HG02938 (cell line): ENCODE results near the gene LYSMD4.

Source experiments
- ATAC-seq: cut with Tn5 transposase; IDR thresholded peaks from one replicate; pipeline ENCODE4 v1.9.1; 2021; ENCODE audit warnings: mild to moderate bottlenecking, moderate library complexity; ENCODE audit not compliant: unreplicated experiment

LYSMD4 gene

GRCh38 chr15:99732124-99732750 is 1.0 kb downstream of the LYSMD4 start:
- ATAC-seq: no peak

- no peak for ATAC-seq
These were observed 1.7 kb downstream of the LYSMD4 start for GRCh38 chr15:99731336-99732123.

- ATAC-seq: no peak
These were observed 3.3 kb downstream of the LYSMD4 start for GRCh38 chr15:99729920-99730319.

- ATAC-seq: no peak
These were observed 3.9 kb downstream of the LYSMD4 start for GRCh38 chr15:99729327-99729726.

- ATAC-seq: no peak
These were observed 4.3 kb downstream of the LYSMD4 start for GRCh38 chr15:99728916-99729315.

- ATAC-seq: no peak
These were observed 5.5 kb downstream of the LYSMD4 start for GRCh38 chr15:99727733-99728132.

GRCh38 chr15:99727330-99727729 is 5.9 kb downstream of the LYSMD4 start:
- no peak for ATAC-seq

- no peak for ATAC-seq
These were observed 6.9 kb downstream of the LYSMD4 start for GRCh38 chr15:99726333-99726732.

- ATAC-seq: no peak
These were observed 10.8 kb downstream of the LYSMD4 start for GRCh38 chr15:99722406-99722805.

GRCh38 chr15:99721896-99722295 is 11.3 kb downstream of the LYSMD4 start:
- ATAC-seq: no peak

- no peak for ATAC-seq
These were observed 12.0 kb downstream of the LYSMD4 start for GRCh38 chr15:99721104-99721778.

- no peak for ATAC-seq
These were observed 12.7 kb downstream of the LYSMD4 start for GRCh38 chr15:99720533-99720932.

- ATAC-seq: peak; percentile 89
These were observed 14.1 kb downstream of the LYSMD4 start for GRCh38 chr15:99719096-99719541.

GRCh38 chr15:99718421-99718820 is 14.8 kb downstream of the LYSMD4 start:
- ATAC-seq: no peak

- ATAC-seq: no peak
These were observed 15.9 kb downstream of the LYSMD4 start for GRCh38 chr15:99717161-99718009.

GRCh38 chr15:99716540-99717095 is 16.6 kb downstream of the LYSMD4 start:
- no peak for ATAC-seq

GRCh38 chr15:99712415-99712814 is 20.8 kb downstream of the LYSMD4 start:
- no peak for ATAC-seq

GRCh38 chr15:99711625-99712024 is 21.6 kb downstream of the LYSMD4 start:
- no peak for ATAC-seq

- no peak for ATAC-seq
These were observed 23.8 kb downstream of the LYSMD4 start for GRCh38 chr15:99709243-99709986.

GRCh38 chr15:99708563-99708962 is 24.7 kb downstream of the LYSMD4 start:
- no peak for ATAC-seq
